Measurements from ENCODE around the gene FAM234B.

- TF ChIP-seq EZH2phosphoT487 (conservative IDR thresholded peaks at IDR 0.05; ENCODE audit: low read length) (no peak), CTCF (IDR thresholded peaks at IDR 0.05; ENCODE audit: insufficient read depth, low read length, poor library complexity, severe bottlenecking) (no peak)
These were observed 10.7 kb upstream of the FAM234B start for GRCh38 chr12:13033476-13033875.

All from SU-DHL-6 (cell line).